ENCODE data around the gene CTNND2. TPM values are rescaled to one million over a fixed set of nuclear protein-coding genes. Genes with fewer than 3 reads are reported as not detected.

Gene CTNND2
- total RNA-seq, 4 donors from 2014 or later = 0.22 to 2.8 (median 0.39) TPM

GRCh38 chr5:11573140-11573992, 330.9 kb downstream of the CTNND2 start:
- 83 to 84% methylated on average over 5 of the region's 5 CpGs for WGBS, 2 donors

GRCh38 chr5:11564706-11565105, 339.5 kb downstream of the CTNND2 start:
- intact Hi-C loops (cut with DNase I) = no loop called here
- DNase-seq = no peak
- Histone ChIP-seq H3K4me3 (replicated peaks in 1 of 3) (no peak overlapping the region), H3K4me1 (no peaks in the 10 kb centered on the region), H3K27me3 (no peaks in the 10 kb centered on the region), H3K27ac (no peak overlapping the region), H3K9me3 (no peaks in the 10 kb centered on the region), H3K36me3 (no peaks in the 10 kb centered on the region)
- no peak for TF ChIP-seq POLR2A (IDR thresholded peaks at IDR 0.05)
- TF ChIP-seq CTCF (IDR thresholded peaks at IDR 0.05) = no peak
- 90 to 92% methylated on average over 12 of the region's 12 CpGs for WGBS, 2 donors

More at GRCh38 chr5:11573140-11573992, 330.9 kb downstream of the CTNND2 start:
- Histone ChIP-seq H3K4me3 (replicated peaks in 1 of 3) (no peak overlapping the region), H3K9me3 (no peaks in the 10 kb centered on the region), H3K4me1 (no peaks in the 10 kb centered on the region), H3K27ac (no peak overlapping the region), H3K36me3 (no peaks in the 10 kb centered on the region), H3K27me3 (no peaks in the 10 kb centered on the region)
- TF ChIP-seq POLR2A (IDR thresholded peaks at IDR 0.05) = no peak
- TF ChIP-seq CTCF (IDR thresholded peaks at IDR 0.05) = no peak
- intact Hi-C loops (cut with DNase I) = no loop called here
- no peak for DNase-seq

DNA sequence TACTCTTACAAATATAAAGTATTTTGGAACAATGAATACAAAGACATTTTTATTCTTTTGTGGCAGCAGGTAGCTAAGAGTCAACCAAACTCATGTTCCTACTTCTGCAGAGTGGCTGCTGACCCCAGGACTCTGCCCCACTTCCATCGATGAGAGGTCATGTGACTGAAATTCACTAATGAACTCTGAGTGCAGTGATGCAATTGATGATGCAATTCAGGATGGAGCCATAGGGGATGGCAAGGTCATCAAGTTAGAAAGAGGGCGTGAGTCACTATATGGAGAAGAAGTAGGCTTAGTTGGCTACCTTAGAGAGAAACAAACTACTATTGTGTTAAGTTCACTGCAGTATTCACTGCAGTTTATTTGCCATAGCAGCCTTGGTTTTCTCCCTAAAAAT, 340.4 kb downstream of the CTNND2 start:
- Histone ChIP-seq H3K27ac (no peak overlapping the region), H3K4me1 (no peaks in the 10 kb centered on the region), H3K36me3 (no peaks in the 10 kb centered on the region), H3K27me3 (no peaks in the 10 kb centered on the region), H3K9me3 (no peaks in the 10 kb centered on the region), H3K4me3 (replicated peaks in 1 of 3) (no peak overlapping the region)
- no peak for DNase-seq
- TF ChIP-seq POLR2A (IDR thresholded peaks at IDR 0.05) = no peak
- TF ChIP-seq CTCF (IDR thresholded peaks at IDR 0.05) = no peak
- intact Hi-C loops (cut with DNase I) = no loop called here
- 95 to 100% methylated on average over 2 of the region's 2 CpGs for WGBS, 2 donors

DNA sequence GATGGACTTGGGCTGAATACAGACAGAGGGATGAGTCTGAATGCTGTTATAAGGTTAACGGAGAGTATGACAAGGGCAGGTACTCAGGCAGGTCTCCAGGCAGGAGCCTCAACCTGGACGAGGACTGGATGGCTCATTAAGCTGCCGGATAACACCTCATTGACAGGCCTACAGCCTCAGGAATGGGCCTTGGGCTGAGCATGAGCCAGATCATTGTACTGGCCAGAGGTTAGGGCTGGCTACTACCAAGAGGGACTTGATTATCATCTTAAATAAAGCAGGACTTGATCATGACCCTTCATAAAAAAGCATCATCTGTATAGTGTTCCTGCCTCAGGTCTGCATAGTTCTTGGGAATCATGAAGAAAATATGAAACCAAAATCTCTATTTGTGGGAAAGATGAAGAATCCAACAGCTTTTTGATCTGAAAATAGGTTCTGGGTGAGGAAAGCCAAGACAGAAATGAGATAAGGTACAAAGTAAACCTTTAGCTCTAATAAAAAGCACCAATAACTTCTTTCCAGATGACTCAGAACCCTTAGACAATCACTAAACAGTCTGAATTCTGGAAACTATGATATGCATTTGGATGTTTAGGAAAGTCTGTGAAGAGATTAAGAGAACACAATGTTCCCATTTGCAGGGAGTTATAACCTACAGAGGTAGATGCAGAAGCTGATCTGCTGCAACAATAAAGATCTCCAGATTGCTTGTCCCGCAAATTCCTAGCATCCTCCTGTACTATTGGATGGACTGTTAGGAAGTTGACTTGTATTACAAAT, 343.1 kb downstream of the CTNND2 start:
- Histone ChIP-seq H3K4me3 (replicated peaks in 1 of 3) (no peak overlapping the region), H3K27ac (no peak overlapping the region), H3K9me3 (no peaks in the 10 kb centered on the region), H3K27me3 (no peaks in the 10 kb centered on the region), H3K36me3 (no peaks in the 10 kb centered on the region), H3K4me1 (no peaks in the 10 kb centered on the region)
- WGBS, 2 donors = 76 to 93% methylated on average over 4 of the region's 4 CpGs
- TF ChIP-seq POLR2A (IDR thresholded peaks at IDR 0.05) (no peak), CTCF (IDR thresholded peaks at IDR 0.05) (no peak)
- intact Hi-C loops (cut with DNase I) = no loop called here
- no peak for DNase-seq

- WGBS, 2 donors = 74 to 76% methylated on average over 3 of the region's 3 CpGs
- Histone ChIP-seq H3K4me1 (no peaks in the 10 kb centered on the region), H3K27me3 (no peaks in the 10 kb centered on the region), H3K36me3 (no peaks in the 10 kb centered on the region), H3K27ac (no peak overlapping the region), H3K4me3 (replicated peaks in 1 of 3) (no peak overlapping the region), H3K9me3 (no peaks in the 10 kb centered on the region)
- TF ChIP-seq CTCF (IDR thresholded peaks at IDR 0.05) = no peak
- no peak for TF ChIP-seq POLR2A (IDR thresholded peaks at IDR 0.05)
- DNase-seq = no peak
- intact Hi-C loops (cut with DNase I) = no loop called here
Observed at GRCh38 chr5:11557063-11557462, 347.2 kb downstream of the CTNND2 start.

All from thyroid gland (tissue), 4 donors.